SK-N-SH (cell line): Measurements from ENCODE around the gene SEMA3B. TPM values are rescaled to one million over a fixed set of nuclear protein-coding genes. Genes with fewer than 3 reads are reported as not detected.

Experiments
- CTCF ChIA-PET: fragments of 300-600, 350-600 bp; formaldehyde crosslinking; extraction: SDS; loops from one replicate; lab custom pipeline; 2021; lab: Yijun Ruan, JAX
- POLR2A ChIA-PET: fragments of 350-600 bp; sonication (Branson Sonifier 250); formaldehyde crosslinking; extraction: SDS; loops from one replicate; lab custom pipeline; 2020; ENCODE audit warnings: antibody characterized with exemption, inconsistent platforms; lab: Yijun Ruan, JAX
- DNase-seq: peaks from one replicate; pipeline ENCODE4 v3.0.0; 2012
- H2AFZ ChIP-seq: fragments of 200-600 bp; sonication (generic); 2 replicates; pipeline ENCODE4 v1.8.1; 2016; ENCODE audit warnings: antibody characterized with exemption, mild to moderate bottlenecking, low read depth
- H3F3A ChIP-seq: fragments of 200-600 bp; sonication (generic); replicated peaks from 2 replicates; pipeline ENCODE3; 2016; ENCODE audit warnings: antibody characterized with exemption, mild to moderate bottlenecking; ENCODE audit not compliant: insufficient read depth
- H3K27ac ChIP-seq, 2 experiments: fragments of 200-500 bp in 1 of 2; fragments of 200-600 bp in 1 of 2; sonication (Bioruptor generic) in 1 of 2; sonication (generic), shearing (Covaris generic) in 1 of 2; 2 replicates each; pipeline versions ENCODE4 v1.5.1 to v1.6.1; 2014 to 2016; ENCODE audit warnings: low read depth in 2 of 2, inconsistent platforms in 1 of 2, low read length in 1 of 2, mild to moderate bottlenecking in 1 of 2, mixed read lengths in 1 of 2
- H3K27me3 ChIP-seq: fragments of 200-600 bp; sonication (generic), shearing (Covaris generic); 2 replicates; pipeline ENCODE4 v1.6.1; 2016; ENCODE audit warnings: mixed run types; ENCODE audit not compliant: insufficient read depth
- H3K36me3 ChIP-seq, 2 experiments: fragments of 200-500 bp in 1 of 2; fragments of 200-600 bp in 1 of 2; sonication (Bioruptor generic) in 1 of 2; sonication (generic) in 1 of 2; replicated peaks in 1 of 2; 2 replicates each; pipeline versions ENCODE3 to v1.5.1; 2014 to 2016; ENCODE audit warnings: low read length in 1 of 2, mild to moderate bottlenecking in 1 of 2; ENCODE audit not compliant: insufficient read depth in 2 of 2, control insufficient read depth in 1 of 2
- H3K4me1 ChIP-seq, 2 experiments: fragments of 200-500 bp in 1 of 2; fragments of 200-600 bp in 1 of 2; sonication (Bioruptor generic) in 1 of 2; sonication (generic), shearing (Covaris generic) in 1 of 2; 2 replicates each; pipeline versions ENCODE4 v1.5.1 to v1.6.1; 2014 to 2016; ENCODE audit warnings: low read depth in 1 of 2, low read length in 1 of 2, mixed run types in 1 of 2; ENCODE audit not compliant: insufficient read depth in 2 of 2, control insufficient read depth in 1 of 2
- H3K4me2 ChIP-seq: fragments of 200-600 bp; sonication (generic), shearing (Covaris generic); 2 replicates; pipeline ENCODE4 v1.6.1; 2017; ENCODE audit warnings: mixed run types
- H3K4me3 ChIP-seq, 2 experiments: fragments of 200-500 bp in 1 of 2; fragments of 200-600 bp in 1 of 2; sonication (Bioruptor generic) in 1 of 2; sonication (generic), shearing (Covaris generic) in 1 of 2; 2 replicates each; pipeline versions ENCODE4 v1.5.1 to v1.8.1; 2014 to 2016; ENCODE audit warnings: low read depth in 2 of 2, inconsistent platforms in 1 of 2, low read length in 1 of 2, mild to moderate bottlenecking in 1 of 2, mixed read lengths in 1 of 2, moderate library complexity in 1 of 2
- H3K79me2 ChIP-seq: fragments of 200-600 bp; sonication (generic); 2 replicates; pipeline ENCODE4 v1.8.1; 2017; ENCODE audit warnings: mild to moderate bottlenecking; ENCODE audit not compliant: insufficient read depth
- H3K9ac ChIP-seq: fragments of 200-600 bp; sonication (generic); 2 replicates; pipeline ENCODE4 v1.6.1; 2017; ENCODE audit warnings: mixed run types
- H3K9me2 ChIP-seq: fragments of 200-600 bp; sonication (generic); 2 replicates; pipeline ENCODE4 v1.6.1; 2017; ENCODE audit warnings: mixed run types
- H3K9me3 ChIP-seq: fragments of 200-600 bp; sonication (generic); 2 replicates; pipeline ENCODE4 v1.6.1; 2017; ENCODE audit warnings: mixed run types, mild to moderate bottlenecking, moderate library complexity
- H4K20me1 ChIP-seq: fragments of 200-600 bp; sonication (generic); 2 replicates; pipeline ENCODE4 v1.6.1; 2017; ENCODE audit warnings: mild to moderate bottlenecking, mixed run types; ENCODE audit not compliant: insufficient read depth
- CHD2 ChIP-seq: fragments of 150-350 bp; IDR thresholded peaks from 2 replicates; pipeline ENCODE4 v1.6.1; 2018; ENCODE audit warnings: low read length; ENCODE audit not compliant: partially characterized antibody
- EP300 ChIP-seq, 2 experiments: IDR thresholded peaks; 2 replicates each; pipeline versions ENCODE4 v1.4.0 to v1.6.1; 2012; ENCODE audit warnings: borderline replicate concordance in 1 of 2, low read depth in 1 of 2, low read length in 1 of 2
- EZH2phosphoT487 ChIP-seq: fragments of 200-600 bp; sonication (generic); IDR thresholded peaks from 2 replicates; pipeline ENCODE4 v1.6.1; 2017; ENCODE audit warnings: low read depth, mixed run types, mild to moderate bottlenecking, antibody characterized with exemption, moderate library complexity, borderline replicate concordance
- FOSL2 ChIP-seq: IDR thresholded peaks from 2 replicates; pipeline ENCODE4 v1.4.0; 2012; ENCODE audit warnings: low read depth, mild to moderate bottlenecking, moderate library complexity, borderline replicate concordance
- FOXJ3 ChIP-seq: sonication (generic); formaldehyde crosslinking; IDR thresholded peaks from 2 replicates; pipeline ENCODE4 v1.5.1; 2020; ENCODE audit warnings: mild to moderate bottlenecking, missing genetic modification reagents
- GABPA ChIP-seq: IDR thresholded peaks from 2 replicates; pipeline ENCODE4 v1.4.0; 2012; ENCODE audit warnings: low read depth, mild to moderate bottlenecking
- MEF2A ChIP-seq: IDR thresholded peaks from 2 replicates; pipeline ENCODE4 v1.4.0; 2012; ENCODE audit warnings: low read depth, borderline replicate concordance
- RFX5 ChIP-seq: IDR thresholded peaks from 2 replicates; pipeline ENCODE4 v1.6.1; 2012; ENCODE audit warnings: mild to moderate bottlenecking, improper control_type of control experiment, low read length
- RXRA ChIP-seq: IDR thresholded peaks from 2 replicates; pipeline ENCODE4 v1.4.0; 2012; ENCODE audit warnings: low read depth, mild to moderate bottlenecking, borderline replicate concordance
- SIN3A ChIP-seq: IDR thresholded peaks from 2 replicates; pipeline ENCODE4 v1.6.1; 2012; ENCODE audit warnings: low read depth, mild to moderate bottlenecking, low read length, moderate library complexity, borderline replicate concordance
- TCF12 ChIP-seq: IDR thresholded peaks from 2 replicates; pipeline ENCODE4 v1.4.0; 2012
- YY1 ChIP-seq: IDR thresholded peaks from 2 replicates; pipeline ENCODE4 v1.4.0; 2012; ENCODE audit warnings: low read depth, mild to moderate bottlenecking
- WGBS: methylation state at CpG from one replicate; pipeline ENCODE4 v1.1.6; 2017; ENCODE audit warnings: low lambda C conversion rate; 5-methylcytosine and 5-hydroxymethylcytosine counted together
- polyA plus RNA-seq, 3 experiments: library from polyadenylated mRNA; depleted of rRNA; stranded (reverse); fragments of >200 nt; gene quantifications; 2 replicates each; pipeline ENCODE4 v1.2.3, GENCODE V29; 2012
- TF ChIP-seq, protein P1 (sequence below): IDR thresholded peaks from 2 replicates; pipeline ENCODE4 v1.4.0; 2012; ENCODE audit warnings: low read depth, borderline replicate concordance
- TF ChIP-seq, protein P2 (sequence below): IDR thresholded peaks from 2 replicates; pipeline ENCODE4 v1.6.1; 2012; ENCODE audit warnings: mild to moderate bottlenecking, low read depth, low read length, moderate library complexity
- TF ChIP-seq, protein P3 (sequence below): fragments of 150-350 bp; IDR thresholded peaks from 2 replicates; pipeline ENCODE4 v1.6.1; 2017; ENCODE audit warnings: antibody characterized with exemption, low read length, low read depth, borderline replicate concordance
- TF ChIP-seq, protein P4 (sequence below): fragments of 150-350 bp; IDR thresholded peaks from 2 replicates; pipeline ENCODE4 v1.6.1; 2016; ENCODE audit warnings: mild to moderate bottlenecking, low read depth, low read length

The SEMA3B gene
- polyA plus RNA-seq, 1 of the 3 experiments (the other 2 are of a cell fraction): 14.9 TPM

DNA sequence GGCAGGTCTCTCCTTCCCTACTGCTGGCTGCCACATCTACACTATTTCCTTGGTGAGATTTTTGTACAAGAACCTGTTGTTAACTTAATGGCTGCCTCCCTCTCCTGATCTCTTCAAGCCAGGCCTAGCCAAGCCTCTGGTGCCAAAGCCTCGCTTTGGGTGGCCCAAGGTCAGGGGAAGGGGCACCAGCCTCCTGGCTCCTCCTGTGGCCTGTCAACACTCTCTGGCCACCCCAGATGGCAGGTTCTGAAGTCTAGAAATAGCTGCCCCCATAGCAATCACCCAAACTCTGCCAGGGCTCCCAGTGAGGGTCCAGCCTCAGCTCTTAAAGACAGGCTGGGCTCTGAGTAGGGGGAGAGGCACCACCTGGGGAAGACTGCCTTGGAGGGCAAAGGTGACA lies 18.3 kb downstream of the SEMA3B start:
- no peak overlapping the region for H2AFZ ChIP-seq
- 88% methylated on average over 1 of the region's 1 CpG for WGBS
- H4K20me1 ChIP-seq: no peaks in the 10 kb centered on the region
- H3F3A ChIP-seq: peaks cover 3% of the 10 kb centered on the region
- peaks cover 0 to 8% of the 10 kb centered on the region in 2 experiments; a peak in 1 of 4 replicates for H3K4me1 ChIP-seq
- no peaks in the 10 kb centered on the region for H3K9me3 ChIP-seq
- POLR2A ChIA-PET: no interaction called here
- H3K36me3 ChIP-seq: peaks cover 3 to 29% of the 10 kb centered on the region in 2 experiments
- no peak overlapping the region for H3K4me2 ChIP-seq
- no peak for DNase-seq
- no peak overlapping the region for H3K27ac ChIP-seq
- no peak overlapping the region for H3K9ac ChIP-seq
- no peak overlapping the region for H3K4me3 ChIP-seq
- H3K79me2 ChIP-seq: peaks cover 20% of the 10 kb centered on the region
- CTCF ChIA-PET: interaction anchor here (0.8 to 2.6 kb wide), 5 partner anchors 12 to 40 kb away, joined by 3 to 11 read pairs (median 4); no protein-coding TSS in a partner anchor
- TF ChIP-seq MEF2A (no peak), SIN3A (no peak), RFX5 (no peak), CHD2 (no peak), FOXJ3 (CRISPR knock-in tag) (no peak), YY1 (no peak), GABPA (no peak), RXRA (no peak), TCF12 (no peak), EZH2phosphoT487 (no peak)
- TF ChIP-seq, protein P1, sequence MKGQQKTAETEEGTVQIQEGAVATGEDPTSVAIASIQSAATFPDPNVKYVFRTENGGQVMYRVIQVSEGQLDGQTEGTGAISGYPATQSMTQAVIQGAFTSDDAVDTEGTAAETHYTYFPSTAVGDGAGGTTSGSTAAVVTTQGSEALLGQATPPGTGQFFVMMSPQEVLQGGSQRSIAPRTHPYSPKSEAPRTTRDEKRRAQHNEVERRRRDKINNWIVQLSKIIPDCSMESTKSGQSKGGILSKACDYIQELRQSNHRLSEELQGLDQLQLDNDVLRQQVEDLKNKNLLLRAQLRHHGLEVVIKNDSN: no peak
- TF ChIP-seq, all 33 proteins: peak for 0
- Histone ChIP-seq H3K27me3 (no peaks in the 10 kb centered on the region), H3K9me2 (no peaks in the 10 kb centered on the region)

DNA sequence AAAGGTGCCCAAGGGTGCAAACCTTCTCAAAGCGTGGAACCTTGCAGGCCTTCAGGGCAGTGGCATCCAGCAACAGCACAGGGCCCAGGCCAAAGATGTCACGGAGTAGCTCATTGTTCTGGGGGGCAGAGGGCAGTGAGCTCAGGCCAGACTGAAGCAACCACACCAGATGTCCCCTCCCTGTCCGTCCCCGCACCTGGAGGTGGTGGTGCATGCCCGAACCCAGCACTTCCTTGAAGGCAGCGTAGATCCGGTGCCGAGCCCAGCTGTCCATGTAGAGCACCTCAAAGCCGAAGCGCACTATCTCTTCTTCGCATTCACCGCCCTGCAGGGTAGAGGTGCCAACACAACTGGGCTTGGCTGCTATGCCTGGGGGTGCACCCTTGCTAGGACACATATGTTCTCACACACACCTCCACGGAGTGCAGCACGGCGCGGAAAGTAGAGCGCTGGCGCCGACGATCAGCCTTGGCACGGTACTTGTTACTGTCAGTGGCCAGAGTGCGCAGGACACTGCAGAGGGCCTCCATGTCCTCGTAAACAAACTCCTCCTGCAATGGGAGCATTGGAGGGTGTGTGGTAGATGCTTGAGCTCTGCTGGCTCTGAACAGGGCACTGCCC lies 19.6 kb downstream of the SEMA3B start:
- ChIA-PET CTCF (interaction anchor here (1.1 to 2.6 kb wide), 7 partner anchors 11 to 99 kb away, joined by 4 to 11 read pairs (median 4); partner anchors contain the start of genes HYAL3 and NAA80), POLR2A (interaction anchor here (0.6 kb wide), 1 partner anchor 8 kb away, joined by 3 read pairs; no protein-coding TSS in a partner anchor)
- peaks cover 20% of the 10 kb centered on the region for H3K79me2 ChIP-seq
- H3K9me3 ChIP-seq: no peaks in the 10 kb centered on the region
- no peak overlapping the region for H3K4me2 ChIP-seq
- 86% methylated on average over 2 of the region's 23 CpGs for WGBS
- no peak overlapping the region for H2AFZ ChIP-seq
- no peak overlapping the region for H3K27ac ChIP-seq
- peaks cover 3 to 16% of the 10 kb centered on the region in 2 experiments; a peak in 2 of 4 replicates for H3K4me1 ChIP-seq
- H3K4me3 ChIP-seq: no peak overlapping the region
- H4K20me1 ChIP-seq: no peaks in the 10 kb centered on the region
- H3K9ac ChIP-seq: no peak overlapping the region
- no peaks in the 10 kb centered on the region for H3K9me2 ChIP-seq
- H3K27me3 ChIP-seq: no peaks in the 10 kb centered on the region
- TF ChIP-seq, protein P2, sequence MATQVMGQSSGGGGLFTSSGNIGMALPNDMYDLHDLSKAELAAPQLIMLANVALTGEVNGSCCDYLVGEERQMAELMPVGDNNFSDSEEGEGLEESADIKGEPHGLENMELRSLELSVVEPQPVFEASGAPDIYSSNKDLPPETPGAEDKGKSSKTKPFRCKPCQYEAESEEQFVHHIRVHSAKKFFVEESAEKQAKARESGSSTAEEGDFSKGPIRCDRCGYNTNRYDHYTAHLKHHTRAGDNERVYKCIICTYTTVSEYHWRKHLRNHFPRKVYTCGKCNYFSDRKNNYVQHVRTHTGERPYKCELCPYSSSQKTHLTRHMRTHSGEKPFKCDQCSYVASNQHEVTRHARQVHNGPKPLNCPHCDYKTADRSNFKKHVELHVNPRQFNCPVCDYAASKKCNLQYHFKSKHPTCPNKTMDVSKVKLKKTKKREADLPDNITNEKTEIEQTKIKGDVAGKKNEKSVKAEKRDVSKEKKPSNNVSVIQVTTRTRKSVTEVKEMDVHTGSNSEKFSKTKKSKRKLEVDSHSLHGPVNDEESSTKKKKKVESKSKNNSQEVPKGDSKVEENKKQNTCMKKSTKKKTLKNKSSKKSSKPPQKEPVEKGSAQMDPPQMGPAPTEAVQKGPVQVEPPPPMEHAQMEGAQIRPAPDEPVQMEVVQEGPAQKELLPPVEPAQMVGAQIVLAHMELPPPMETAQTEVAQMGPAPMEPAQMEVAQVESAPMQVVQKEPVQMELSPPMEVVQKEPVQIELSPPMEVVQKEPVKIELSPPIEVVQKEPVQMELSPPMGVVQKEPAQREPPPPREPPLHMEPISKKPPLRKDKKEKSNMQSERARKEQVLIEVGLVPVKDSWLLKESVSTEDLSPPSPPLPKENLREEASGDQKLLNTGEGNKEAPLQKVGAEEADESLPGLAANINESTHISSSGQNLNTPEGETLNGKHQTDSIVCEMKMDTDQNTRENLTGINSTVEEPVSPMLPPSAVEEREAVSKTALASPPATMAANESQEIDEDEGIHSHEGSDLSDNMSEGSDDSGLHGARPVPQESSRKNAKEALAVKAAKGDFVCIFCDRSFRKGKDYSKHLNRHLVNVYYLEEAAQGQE: no peak
- TF ChIP-seq, protein P3, sequence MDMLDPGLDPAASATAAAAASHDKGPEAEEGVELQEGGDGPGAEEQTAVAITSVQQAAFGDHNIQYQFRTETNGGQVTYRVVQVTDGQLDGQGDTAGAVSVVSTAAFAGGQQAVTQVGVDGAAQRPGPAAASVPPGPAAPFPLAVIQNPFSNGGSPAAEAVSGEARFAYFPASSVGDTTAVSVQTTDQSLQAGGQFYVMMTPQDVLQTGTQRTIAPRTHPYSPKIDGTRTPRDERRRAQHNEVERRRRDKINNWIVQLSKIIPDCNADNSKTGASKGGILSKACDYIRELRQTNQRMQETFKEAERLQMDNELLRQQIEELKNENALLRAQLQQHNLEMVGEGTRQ: no peak
- TF ChIP-seq YY1 (no peak), EP300 (IDR thresholded peaks at IDR 0.05; ENCODE audit: borderline replicate concordance in 1 of 2, low read depth in 1 of 2, low read length in 1 of 2) (no peak), FOSL2 (no peak), CHD2 (no peak)
- TF ChIP-seq, protein P4, sequence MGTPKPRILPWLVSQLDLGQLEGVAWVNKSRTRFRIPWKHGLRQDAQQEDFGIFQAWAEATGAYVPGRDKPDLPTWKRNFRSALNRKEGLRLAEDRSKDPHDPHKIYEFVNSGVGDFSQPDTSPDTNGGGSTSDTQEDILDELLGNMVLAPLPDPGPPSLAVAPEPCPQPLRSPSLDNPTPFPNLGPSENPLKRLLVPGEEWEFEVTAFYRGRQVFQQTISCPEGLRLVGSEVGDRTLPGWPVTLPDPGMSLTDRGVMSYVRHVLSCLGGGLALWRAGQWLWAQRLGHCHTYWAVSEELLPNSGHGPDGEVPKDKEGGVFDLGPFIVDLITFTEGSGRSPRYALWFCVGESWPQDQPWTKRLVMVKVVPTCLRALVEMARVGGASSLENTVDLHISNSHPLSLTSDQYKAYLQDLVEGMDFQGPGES: no peak
- no peak for DNase-seq
- peaks cover 3% of the 10 kb centered on the region for H3F3A ChIP-seq
- H3K36me3 ChIP-seq: peaks cover 3 to 29% of the 10 kb centered on the region in 2 experiments
